ENCODE results near the gene DNAJB9.

The DNAJB9 gene

GRCh38 chr7:108557191-108557590, 12.5 kb upstream of the DNAJB9 start:
- TF ChIP-seq GATA1 (IDR thresholded peaks at IDR 0.05; ENCODE audit: low read depth, low read length) (no peak), POLR2A (IDR thresholded peaks at IDR 0.05; ENCODE audit: low read length) (no peak)
- no peak for DNase-seq

DNA sequence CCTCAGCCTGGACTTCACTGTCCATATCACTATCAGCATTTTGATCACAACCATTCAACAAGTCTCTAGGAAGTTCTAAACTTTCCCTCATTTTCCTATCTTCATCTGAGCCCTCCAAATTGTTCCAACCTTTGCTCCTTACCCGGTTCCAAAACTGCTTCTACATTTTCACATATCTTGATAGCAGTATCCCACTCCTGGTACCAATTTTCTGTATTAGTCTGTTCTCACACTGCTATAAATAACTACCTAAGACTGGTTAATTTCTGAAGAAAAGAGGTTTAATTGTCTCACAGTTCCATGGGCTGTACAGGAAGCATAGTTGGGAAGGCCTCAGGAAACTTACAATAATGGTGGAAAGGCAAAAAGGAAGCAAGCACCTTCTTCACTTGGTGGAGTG, 12.1 kb upstream of the DNAJB9 start:
- DNase-seq, result no peak
- TF ChIP-seq GATA1 (IDR thresholded peaks at IDR 0.05; ENCODE audit: low read depth, low read length) (no peak), POLR2A (IDR thresholded peaks at IDR 0.05; ENCODE audit: low read length) (no peak)

DNA sequence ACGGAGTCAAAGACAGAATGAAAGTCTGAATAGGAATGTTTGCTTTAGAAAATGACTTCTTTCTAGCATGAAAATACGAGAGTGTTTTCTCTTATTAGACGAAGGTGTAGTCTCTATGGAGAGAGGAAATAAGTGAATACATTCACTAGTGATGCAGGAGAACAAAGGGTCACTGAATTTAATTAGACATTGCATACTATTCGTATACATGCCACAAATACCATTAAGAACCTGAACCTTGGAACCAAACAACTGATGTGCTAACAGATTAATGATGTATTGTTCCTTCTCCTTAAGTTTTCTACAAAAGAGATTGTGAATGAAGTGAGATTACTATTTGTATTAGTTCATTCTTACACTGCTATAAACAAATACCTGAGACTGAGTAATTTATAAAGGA, 10.4 kb upstream of the DNAJB9 start:
- DNase-seq, result no peak
- no peak for TF ChIP-seq POLR2A (IDR thresholded peaks at IDR 0.05; ENCODE audit: low read length)
- no peak for TF ChIP-seq GATA1 (IDR thresholded peaks at IDR 0.05; ENCODE audit: low read depth, low read length)

GRCh38 chr7:108561047-108561619, 8.5 kb upstream of the DNAJB9 start:
- TF ChIP-seq GATA1 (IDR thresholded peaks at IDR 0.05; ENCODE audit: low read depth, low read length) (no peak), POLR2A (IDR thresholded peaks at IDR 0.05; ENCODE audit: low read length) (no peak)

GRCh38 chr7:108565987-108566386, 3.7 kb upstream of the DNAJB9 start:
- peak; percentile 43 to 64 for DNase-seq
- TF ChIP-seq GATA1 (IDR thresholded peaks at IDR 0.05; ENCODE audit: low read depth, low read length) (no peak), POLR2A (IDR thresholded peaks at IDR 0.05; ENCODE audit: low read length) (no peak)

More at GRCh38 chr7:108561047-108561619, 8.5 kb upstream of the DNAJB9 start:
- DNase-seq, result no peak

DNA sequence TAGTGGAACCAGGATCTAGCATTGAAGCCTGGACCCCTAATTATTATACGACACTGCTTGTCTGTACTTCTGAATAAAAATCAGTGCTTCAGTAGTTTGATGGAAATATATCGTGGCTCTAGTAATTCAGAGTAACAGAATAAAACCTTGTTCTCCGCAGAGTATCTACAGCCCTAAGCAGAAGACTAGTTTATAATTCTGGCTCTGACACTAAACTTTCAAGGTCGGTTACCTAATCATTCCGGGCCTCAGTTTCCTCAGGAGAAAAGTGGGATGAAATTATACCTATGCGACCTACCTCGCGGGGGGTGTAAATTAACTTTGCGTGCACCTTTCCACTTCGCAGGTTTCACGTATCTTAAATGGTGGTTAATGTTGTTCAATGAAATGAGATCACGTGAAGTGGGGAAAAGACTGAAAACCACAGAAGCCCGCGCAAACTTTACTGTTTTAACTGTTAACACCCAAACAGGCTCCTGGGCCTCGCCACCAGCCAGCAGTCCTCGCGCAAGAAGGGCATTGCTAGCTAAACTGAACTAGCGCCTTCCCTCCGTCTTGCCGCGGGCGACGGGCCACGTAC, 783 bp upstream of the DNAJB9 start:
- TF ChIP-seq GATA1 (IDR thresholded peaks at IDR 0.05; ENCODE audit: low read depth, low read length), result no peak
- TF ChIP-seq POLR2A (IDR thresholded peaks at IDR 0.05; ENCODE audit: low read length), result no peak
- DNase-seq, result peak in 1 of 2 experiments; percentile 32

- DNase-seq, result peak; percentile 83 to 88
- TF ChIP-seq GATA1 (IDR thresholded peaks at IDR 0.05; ENCODE audit: low read depth, low read length), result no peak
- TF ChIP-seq POLR2A (IDR thresholded peaks at IDR 0.05; ENCODE audit: low read length), result no peak
Observed at GRCh38 chr7:108570146-108570755, 577 bp downstream of the DNAJB9 start.

DNA sequence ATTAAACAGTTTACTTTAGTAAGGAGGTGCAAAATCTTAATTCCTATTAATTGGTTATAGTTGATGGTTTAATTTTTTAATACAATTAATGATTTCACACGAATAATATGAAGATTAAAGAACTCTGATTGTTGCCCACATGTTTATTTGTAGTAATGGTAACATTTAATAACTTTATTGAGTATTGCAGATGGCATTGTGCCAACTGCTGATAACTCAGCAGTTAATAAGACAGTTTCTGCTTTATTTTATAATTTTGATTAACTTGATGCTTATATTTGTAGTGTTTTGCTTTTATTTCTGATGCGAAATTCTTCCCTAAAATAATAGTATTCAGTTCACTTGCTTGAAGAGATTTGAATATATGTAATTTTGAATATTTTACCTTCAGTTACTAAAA, 2.8 kb downstream of the DNAJB9 start:
- peak; percentile 8 to 40 for DNase-seq
- TF ChIP-seq GATA1 (IDR thresholded peaks at IDR 0.05; ENCODE audit: low read depth, low read length) (no peak), POLR2A (IDR thresholded peaks at IDR 0.05; ENCODE audit: low read length) (no peak)

- DNase-seq, result no peak
- TF ChIP-seq GATA1 (IDR thresholded peaks at IDR 0.05; ENCODE audit: low read depth, low read length), result no peak
- TF ChIP-seq POLR2A (IDR thresholded peaks at IDR 0.05; ENCODE audit: low read length), result no peak
Observed at GRCh38 chr7:108575156-108575555, 5.5 kb downstream of the DNAJB9 start.

- DNase-seq, result no peak
- TF ChIP-seq GATA1 (IDR thresholded peaks at IDR 0.05; ENCODE audit: low read depth, low read length) (no peak), POLR2A (IDR thresholded peaks at IDR 0.05; ENCODE audit: low read length) (no peak)
Observed at GRCh38 chr7:108576116-108576515, 6.4 kb downstream of the DNAJB9 start.

DNA sequence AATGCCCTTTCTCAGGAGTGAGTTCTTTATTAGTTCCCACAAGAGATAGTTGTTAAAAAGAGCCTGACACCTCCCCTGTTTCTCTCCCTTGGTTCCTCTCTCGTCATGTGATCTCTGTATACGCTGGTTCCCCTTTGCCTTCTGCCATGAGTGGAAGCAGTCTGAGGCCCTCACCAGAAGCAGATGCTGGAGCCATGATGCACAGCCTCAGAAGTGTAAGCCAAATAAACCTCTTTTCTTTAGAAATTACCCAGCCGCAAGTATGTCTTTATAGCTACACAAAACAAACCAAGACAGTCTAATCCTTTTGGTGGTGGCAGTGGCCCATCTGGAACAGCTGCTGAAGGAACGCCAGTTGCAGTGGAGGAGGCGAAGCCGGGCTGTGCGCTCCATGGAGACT, 9.3 kb downstream of the DNAJB9 start:
- no peak for DNase-seq
- TF ChIP-seq POLR2A (IDR thresholded peaks at IDR 0.05; ENCODE audit: low read length) (no peak), GATA1 (IDR thresholded peaks at IDR 0.05; ENCODE audit: low read depth, low read length) (no peak)

GRCh38 chr7:108580298-108580697, 10.6 kb downstream of the DNAJB9 start:
- no peak for TF ChIP-seq POLR2A (IDR thresholded peaks at IDR 0.05; ENCODE audit: low read length)
- TF ChIP-seq GATA1 (IDR thresholded peaks at IDR 0.05; ENCODE audit: low read depth, low read length), result no peak
- DNase-seq, result no peak

- TF ChIP-seq POLR2A (IDR thresholded peaks at IDR 0.05; ENCODE audit: low read length) (no peak), GATA1 (IDR thresholded peaks at IDR 0.05; ENCODE audit: low read depth, low read length) (no peak)
- no peak for DNase-seq
Observed at GRCh38 chr7:108581655-108582491, 12.2 kb downstream of the DNAJB9 start.

GRCh38 chr7:108584211-108584610, 14.5 kb downstream of the DNAJB9 start:
- no peak for TF ChIP-seq POLR2A (IDR thresholded peaks at IDR 0.05; ENCODE audit: low read length)
- no peak for TF ChIP-seq GATA1 (IDR thresholded peaks at IDR 0.05; ENCODE audit: low read depth, low read length)
- no peak for DNase-seq

All from erythroblast (primary cell).